Smooth muscle cell (in vitro differentiated cells): ENCODE data around the gene CALCOCO2. TPM values are rescaled to one million over a fixed set of nuclear protein-coding genes. Genes with fewer than 3 reads are reported as not detected.

Experiments used
- DNase-seq: peaks from one replicate; lab custom pipeline; 2025; ENCODE audit not compliant: unreplicated experiment; lab: John Stamatoyannopoulos, UW
- H2AFZ ChIP-seq: fragments of 200-600 bp; sonication (generic); 2 replicates; pipeline ENCODE4 v1.6.0; 2016; ENCODE audit warnings: antibody characterized with exemption, low read depth, mild to moderate bottlenecking
- H3F3A ChIP-seq: fragments of 200-600 bp; sonication (generic); 2 replicates; pipeline ENCODE4 v1.6.0; 2017; ENCODE audit warnings: antibody characterized with exemption, low read depth
- H3K27ac ChIP-seq: fragments of 200-600 bp; sonication (generic); 2 replicates; pipeline ENCODE4 v1.5.1; 2016; ENCODE audit warnings: low read depth, mild to moderate bottlenecking
- H3K27me3 ChIP-seq: fragments of 200-600 bp; sonication (generic); 2 replicates; pipeline ENCODE4 v1.6.1; 2016; ENCODE audit warnings: low read depth, mild to moderate bottlenecking
- H3K36me3 ChIP-seq: fragments of 200-600 bp; sonication (generic); 2 replicates; pipeline ENCODE4 v1.5.1; 2016; ENCODE audit warnings: low read depth
- H3K4me1 ChIP-seq: fragments of 200-600 bp; sonication (generic); 2 replicates; pipeline ENCODE4 v1.5.1; 2016; ENCODE audit warnings: low read depth
- H3K4me2 ChIP-seq: fragments of 200-600 bp; sonication (generic); 2 replicates; pipeline ENCODE4 v1.6.0; 2016; ENCODE audit warnings: mild to moderate bottlenecking
- H3K4me3 ChIP-seq: fragments of 200-600 bp; sonication (generic); 2 replicates; pipeline ENCODE4 v1.5.1; 2016; ENCODE audit warnings: mild to moderate bottlenecking
- H3K79me2 ChIP-seq: fragments of 200-600 bp; sonication (generic); 2 replicates; pipeline ENCODE4 v1.6.0; 2016; ENCODE audit warnings: low read depth, mild to moderate bottlenecking
- H3K9ac ChIP-seq: fragments of 200-600 bp; sonication (generic); 2 replicates; pipeline ENCODE4 v1.6.0; 2016; ENCODE audit warnings: low read depth
- H3K9me3 ChIP-seq: fragments of 200-600 bp; sonication (generic); replicated peaks from 2 replicates; pipeline ENCODE4 v1.5.1; 2016; ENCODE audit warnings: low read depth
- H4K20me1 ChIP-seq: fragments of 200-600 bp; sonication (generic); 2 replicates; pipeline ENCODE4 v1.6.0; 2016; ENCODE audit warnings: low read depth
- WGBS: methylation state at CpG from one replicate; pipeline ENCODE4 v1.1.7; 2016; ENCODE audit warnings: low lambda C conversion rate; 5-methylcytosine and 5-hydroxymethylcytosine counted together
- polyA plus RNA-seq: library from polyadenylated mRNA; unstranded; fragments of >200 nt; fragmentation: Nextera tagmentation; extraction: Ambion mirVana; gene quantifications from 2 replicates; pipeline ENCODE4 v1.2.1, GENCODE V29; 2016
- total RNA-seq: library from RNA; depleted of rRNA; stranded (reverse); fragments of >200 nt; gene quantifications from 2 replicates; pipeline ENCODE4 v1.2.3, GENCODE V29; 2014
- TF ChIP-seq, protein P1 (sequence below): fragments of 200-600 bp; sonication (generic); IDR thresholded peaks from 2 replicates; pipeline ENCODE4 v1.5.1; 2017; ENCODE audit warnings: borderline replicate concordance, mild to moderate bottlenecking, antibody characterized with exemption; ENCODE audit not compliant: insufficient read depth, poor library complexity, severe bottlenecking

Gene CALCOCO2, protein sequence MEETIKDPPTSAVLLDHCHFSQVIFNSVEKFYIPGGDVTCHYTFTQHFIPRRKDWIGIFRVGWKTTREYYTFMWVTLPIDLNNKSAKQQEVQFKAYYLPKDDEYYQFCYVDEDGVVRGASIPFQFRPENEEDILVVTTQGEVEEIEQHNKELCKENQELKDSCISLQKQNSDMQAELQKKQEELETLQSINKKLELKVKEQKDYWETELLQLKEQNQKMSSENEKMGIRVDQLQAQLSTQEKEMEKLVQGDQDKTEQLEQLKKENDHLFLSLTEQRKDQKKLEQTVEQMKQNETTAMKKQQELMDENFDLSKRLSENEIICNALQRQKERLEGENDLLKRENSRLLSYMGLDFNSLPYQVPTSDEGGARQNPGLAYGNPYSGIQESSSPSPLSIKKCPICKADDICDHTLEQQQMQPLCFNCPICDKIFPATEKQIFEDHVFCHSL
- total RNA-seq (37.8 and 52.5 TPM in 2 replicates), polyA plus RNA-seq (50.6 and 55.7 TPM in 2 replicates)

GRCh38 chr17:48830840-48831548 is at the start of gene CALCOCO2:
TSS of gene CALCOCO2 (plus strand) at chr17:48831035. CDS start at chr17:48841708, 10,673 bp downstream.
- Histone ChIP-seq H3K9me3 (no peaks in the 10 kb centered on the region), H3K27me3 (no peaks in the 10 kb centered on the region), H3F3A (no peaks in the 10 kb centered on the region), H2AFZ (peak within 1 kb of the TSS; percentile 75), H3K4me2 (peak within 1 kb of the TSS; percentile 83), H3K36me3 (no peaks in the 10 kb centered on the region), H3K79me2 (peaks cover 46% of the 10 kb centered on the region), H3K4me1 (no peaks in the 10 kb centered on the region), H3K9ac (peak within 1 kb of the TSS; percentile 89), H4K20me1 (peaks cover 41% of the 10 kb centered on the region), H3K27ac (peak within 1 kb of the TSS; percentile 59), H3K4me3 (peak within 1 kb of the TSS; percentile 63)
- peak; percentile 63 for DNase-seq
- TF ChIP-seq, protein P1, sequence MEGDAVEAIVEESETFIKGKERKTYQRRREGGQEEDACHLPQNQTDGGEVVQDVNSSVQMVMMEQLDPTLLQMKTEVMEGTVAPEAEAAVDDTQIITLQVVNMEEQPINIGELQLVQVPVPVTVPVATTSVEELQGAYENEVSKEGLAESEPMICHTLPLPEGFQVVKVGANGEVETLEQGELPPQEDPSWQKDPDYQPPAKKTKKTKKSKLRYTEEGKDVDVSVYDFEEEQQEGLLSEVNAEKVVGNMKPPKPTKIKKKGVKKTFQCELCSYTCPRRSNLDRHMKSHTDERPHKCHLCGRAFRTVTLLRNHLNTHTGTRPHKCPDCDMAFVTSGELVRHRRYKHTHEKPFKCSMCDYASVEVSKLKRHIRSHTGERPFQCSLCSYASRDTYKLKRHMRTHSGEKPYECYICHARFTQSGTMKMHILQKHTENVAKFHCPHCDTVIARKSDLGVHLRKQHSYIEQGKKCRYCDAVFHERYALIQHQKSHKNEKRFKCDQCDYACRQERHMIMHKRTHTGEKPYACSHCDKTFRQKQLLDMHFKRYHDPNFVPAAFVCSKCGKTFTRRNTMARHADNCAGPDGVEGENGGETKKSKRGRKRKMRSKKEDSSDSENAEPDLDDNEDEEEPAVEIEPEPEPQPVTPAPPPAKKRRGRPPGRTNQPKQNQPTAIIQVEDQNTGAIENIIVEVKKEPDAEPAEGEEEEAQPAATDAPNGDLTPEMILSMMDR: no peak
- 2% methylated on average over 39 of the region's 48 CpGs for WGBS

DNA sequence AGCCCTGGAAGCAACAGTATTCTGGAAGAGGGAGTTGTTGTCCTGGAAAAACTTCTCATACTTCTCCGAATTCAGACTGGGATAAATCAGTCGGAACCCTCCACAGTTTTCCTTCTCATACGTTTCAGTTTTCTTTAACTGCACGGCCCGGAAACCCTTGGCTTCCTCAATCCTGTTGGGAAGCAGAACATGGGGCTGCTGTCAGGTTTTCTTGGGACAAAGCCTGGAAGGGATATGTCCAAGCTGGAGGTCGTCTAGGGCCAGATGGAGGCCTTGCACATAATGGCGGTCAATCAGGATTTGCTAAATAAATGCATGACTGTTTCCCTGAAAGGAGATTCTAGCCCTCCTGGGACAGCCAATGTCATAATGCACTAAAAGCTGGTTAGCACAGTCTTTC is 43.0 kb upstream of the CALCOCO2 start:
- H3K9me3 ChIP-seq: no peaks in the 10 kb centered on the region

GRCh38 chr17:48790607-48791127 is 40.2 kb upstream of the CALCOCO2 start:
- peaks cover 6% of the 10 kb centered on the region for H3F3A ChIP-seq

More for the DNA sequence above, 43.0 kb upstream of the CALCOCO2 start:
- no peaks in the 10 kb centered on the region for H3F3A ChIP-seq
- H4K20me1 ChIP-seq: no peaks in the 10 kb centered on the region
- no peaks in the 10 kb centered on the region for H3K79me2 ChIP-seq
- DNase-seq: no peak
- H3K9ac ChIP-seq: no peak overlapping the region
- WGBS: 90% methylated on average over 7 of the region's 7 CpGs
- H3K27me3 ChIP-seq: no peaks in the 10 kb centered on the region
- no peak overlapping the region for H2AFZ ChIP-seq
- H3K4me1 ChIP-seq: no peaks in the 10 kb centered on the region
- no peak overlapping the region for H3K4me2 ChIP-seq
- no peak overlapping the region for H3K27ac ChIP-seq
- H3K4me3 ChIP-seq: no peak overlapping the region
- TF ChIP-seq, protein P1: no peak
- no peaks in the 10 kb centered on the region for H3K36me3 ChIP-seq

More at GRCh38 chr17:48790607-48791127, 40.2 kb upstream of the CALCOCO2 start:
- TF ChIP-seq, protein P1: no peak
- no peak overlapping the region for H3K4me3 ChIP-seq
- WGBS: 39% methylated on average over 9 of the region's 9 CpGs
- no peak overlapping the region for H3K27ac ChIP-seq
- peak overlapping the region; percentile 5 for H3K4me2 ChIP-seq
- no peaks in the 10 kb centered on the region for H3K9me3 ChIP-seq
- H3K79me2 ChIP-seq: no peaks in the 10 kb centered on the region
- H2AFZ ChIP-seq: no peak overlapping the region
- no peaks in the 10 kb centered on the region for H4K20me1 ChIP-seq
- no peaks in the 10 kb centered on the region for H3K36me3 ChIP-seq
- no peak for DNase-seq
- no peaks in the 10 kb centered on the region for H3K27me3 ChIP-seq
- H3K4me1 ChIP-seq: no peaks in the 10 kb centered on the region
- H3K9ac ChIP-seq: no peak overlapping the region
